BLaER1 (cell line): ENCODE results near the gene LAMTOR5.

Experiments
- H3K27ac ChIP-seq: shearing (Covaris generic); formaldehyde crosslinking; 2 replicates; pipeline ENCODE4 v1.8.1; 2022
- H3K27me3 ChIP-seq: shearing (Covaris generic); formaldehyde crosslinking; 2 replicates; pipeline ENCODE4 v1.8.1; 2022
- H3K36me3 ChIP-seq: shearing (Covaris generic); formaldehyde crosslinking; 2 replicates; pipeline ENCODE4 v1.8.1; 2022
- H3K4me1 ChIP-seq: shearing (Covaris generic); formaldehyde crosslinking; 2 replicates; pipeline ENCODE4 v1.8.1; 2022
- H3K4me2 ChIP-seq: shearing (Covaris generic); formaldehyde crosslinking; 2 replicates; pipeline ENCODE4 v1.8.1; 2022
- H3K4me3 ChIP-seq: shearing (Covaris generic); formaldehyde crosslinking; 2 replicates; pipeline ENCODE4 v1.8.1; 2022
- H3K9ac ChIP-seq: shearing (Covaris generic); formaldehyde crosslinking; 2 replicates; pipeline ENCODE4 v1.8.1; 2022
- H3K9me3 ChIP-seq: shearing (Covaris generic); formaldehyde crosslinking; 2 replicates; pipeline ENCODE4 v1.8.1; 2022
- H4K20me1 ChIP-seq: shearing (Covaris generic); formaldehyde crosslinking; 2 replicates; pipeline ENCODE4 v1.8.1; 2022
- Cebpa-rat ChIP-seq: shearing (Covaris generic); IDR thresholded peaks from 2 replicates; pipeline ENCODE4 v1.8.1; 2022

Gene LAMTOR5

GRCh38 chr1:110393286-110393685, 14.2 kb downstream of the LAMTOR5 start:
- Histone ChIP-seq H3K4me2 (no peak overlapping the region), H3K9ac (no peak overlapping the region), H4K20me1 (no peaks in the 10 kb centered on the region), H3K4me1 (0 out of 2 replicates have a peak, but pooled peaks cover 5% of the 10 kb centered on the region), H3K9me3 (peaks cover 16% of the 10 kb centered on the region), H3K27ac (no peak overlapping the region), H3K4me3 (no peak overlapping the region), H3K27me3 (no peaks in the 10 kb centered on the region), H3K36me3 (peaks cover 49% of the 10 kb centered on the region)
- TF ChIP-seq Cebpa-rat = no peak

DNA sequence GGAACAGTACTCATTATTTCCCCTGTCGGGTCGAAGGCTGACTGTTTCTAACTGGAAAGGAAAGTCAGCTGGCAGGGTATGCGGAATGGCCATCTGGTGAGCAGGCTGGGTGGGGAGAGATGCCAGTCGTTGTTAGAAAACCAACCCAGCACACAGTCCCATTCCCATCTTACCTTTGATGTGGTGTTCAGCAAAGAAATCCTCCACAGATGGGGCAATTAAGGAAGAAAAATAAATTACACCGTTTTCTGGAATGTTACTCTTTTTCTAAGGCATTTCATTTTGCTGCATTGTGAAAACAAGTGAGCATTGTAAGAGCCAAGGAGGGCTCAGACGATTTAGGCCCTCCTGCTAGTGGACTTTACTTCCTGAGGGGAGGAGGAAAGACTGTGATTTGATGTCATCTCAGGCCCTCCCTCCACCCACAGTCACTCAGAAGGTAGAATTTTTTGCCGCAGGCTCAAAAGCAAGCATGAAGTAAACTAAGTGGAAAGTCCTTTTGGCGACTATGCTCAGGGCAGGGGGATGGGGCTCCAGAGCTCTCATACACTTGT, 16.7 kb downstream of the LAMTOR5 start, which contains the start of gene SLC16A4:
Gene SLC16A4 (minus strand): TSS at position 335 of the 554 bp plus-strand sequence. CDS start 1,703 bp downstream, outside the sequence.
- no peak for TF ChIP-seq Cebpa-rat
- H3K4me1 ChIP-seq = 0 out of 2 replicates have a peak, but pooled peaks cover 5% of the 10 kb centered on the region
- peaks cover 4% of the 10 kb centered on the region; the same call in 1 of the 2 replicates for H3K9me3 ChIP-seq
- H3K36me3 ChIP-seq = peaks cover 32% of the 10 kb centered on the region
- no peak within 1 kb of the TSS for H3K9ac ChIP-seq
- H3K27ac ChIP-seq = no peak within 1 kb of the TSS
- H3K4me3 ChIP-seq = no peak within 1 kb of the TSS
- no peak within 1 kb of the TSS for H3K4me2 ChIP-seq
- no peaks in the 10 kb centered on the region for H4K20me1 ChIP-seq
- H3K27me3 ChIP-seq = no peaks in the 10 kb centered on the region

GRCh38 chr1:110390096-110390495, 17.4 kb downstream of the LAMTOR5 start:
- H3K36me3 ChIP-seq = peaks cover 25% of the 10 kb centered on the region
- H3K9me3 ChIP-seq = no peaks in the 10 kb centered on the region
- H3K4me3 ChIP-seq = no peak overlapping the region
- no peaks in the 10 kb centered on the region for H3K27me3 ChIP-seq
- no peak overlapping the region for H3K9ac ChIP-seq
- H4K20me1 ChIP-seq = no peaks in the 10 kb centered on the region
- peaks cover 9% of the 10 kb centered on the region for H3K4me1 ChIP-seq
- no peak overlapping the region for H3K4me2 ChIP-seq
- no peak for TF ChIP-seq Cebpa-rat
- no peak overlapping the region for H3K27ac ChIP-seq

- H4K20me1 ChIP-seq = no peaks in the 10 kb centered on the region
- no peak overlapping the region for H3K27ac ChIP-seq
- no peaks in the 10 kb centered on the region for H3K27me3 ChIP-seq
- H3K4me2 ChIP-seq = no peak overlapping the region
- no peak for TF ChIP-seq Cebpa-rat
- H3K36me3 ChIP-seq = peaks cover 8% of the 10 kb centered on the region; the same call in 1 of the 2 replicates
- no peak overlapping the region for H3K9ac ChIP-seq
- H3K4me3 ChIP-seq = no peak overlapping the region
- H3K4me1 ChIP-seq = peaks cover 35% of the 10 kb centered on the region
- H3K9me3 ChIP-seq = no peaks in the 10 kb centered on the region
These were observed 20.3 kb downstream of the LAMTOR5 start for GRCh38 chr1:110387048-110387754.

- H3K27ac ChIP-seq = no peak overlapping the region
- H3K4me1 ChIP-seq = peaks cover 29% of the 10 kb centered on the region
- H3K27me3 ChIP-seq = no peaks in the 10 kb centered on the region
- H3K36me3 ChIP-seq = peaks cover 15% of the 10 kb centered on the region; the same call in 1 of the 2 replicates
- H3K9ac ChIP-seq = no peak overlapping the region
- H3K4me3 ChIP-seq = no peak overlapping the region
- no peaks in the 10 kb centered on the region for H3K9me3 ChIP-seq
- H3K4me2 ChIP-seq = peak overlapping the region; percentile 69
- H4K20me1 ChIP-seq = no peaks in the 10 kb centered on the region
- no peak for TF ChIP-seq Cebpa-rat
These were observed 22.1 kb downstream of the LAMTOR5 start for GRCh38 chr1:110385369-110385768.

DNA sequence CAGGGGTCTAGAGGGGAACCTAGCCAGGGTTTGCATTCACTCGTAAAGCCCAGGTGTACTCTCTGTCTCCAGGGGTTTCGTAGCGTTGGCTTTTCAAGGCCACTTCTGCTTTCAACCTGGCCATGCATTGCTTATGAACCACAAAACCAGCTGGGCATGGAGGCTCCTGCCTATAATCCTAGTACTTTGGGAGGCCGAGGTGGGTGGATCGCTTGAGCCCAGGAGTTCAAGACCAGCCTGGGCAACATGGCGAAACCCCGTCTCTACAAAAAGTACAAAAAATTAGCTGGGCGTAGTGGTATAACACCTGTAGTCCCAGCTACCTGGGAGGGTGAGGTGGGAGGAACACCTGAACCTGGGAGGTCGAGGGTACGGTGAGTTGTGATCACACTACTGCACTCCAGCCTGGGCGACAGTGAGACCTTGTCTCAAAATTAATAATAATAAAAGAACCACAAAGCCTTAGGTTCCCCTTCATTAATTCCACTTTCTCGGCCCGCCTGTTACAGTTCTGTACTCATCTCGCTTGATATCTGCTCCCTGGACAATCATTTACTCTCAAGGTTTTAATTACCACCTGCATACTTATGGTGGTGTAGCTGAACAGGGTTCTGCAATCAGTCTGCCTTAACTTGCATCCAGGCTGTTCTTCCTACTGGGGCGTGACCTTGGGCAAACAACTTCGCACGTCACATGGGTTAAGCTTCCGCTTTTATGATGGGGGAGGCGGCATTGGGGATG, 22.7 kb downstream of the LAMTOR5 start:
- TF ChIP-seq Cebpa-rat = no peak
- Histone ChIP-seq H4K20me1 (no peaks in the 10 kb centered on the region), H3K27me3 (no peaks in the 10 kb centered on the region), H3K9me3 (no peaks in the 10 kb centered on the region), H3K4me3 (no peak overlapping the region), H3K36me3 (peaks cover 19% of the 10 kb centered on the region), H3K27ac (no peak overlapping the region), H3K9ac (no peak overlapping the region), H3K4me2 (peak overlapping the region; percentile 69), H3K4me1 (peaks cover 34% of the 10 kb centered on the region)

DNA sequence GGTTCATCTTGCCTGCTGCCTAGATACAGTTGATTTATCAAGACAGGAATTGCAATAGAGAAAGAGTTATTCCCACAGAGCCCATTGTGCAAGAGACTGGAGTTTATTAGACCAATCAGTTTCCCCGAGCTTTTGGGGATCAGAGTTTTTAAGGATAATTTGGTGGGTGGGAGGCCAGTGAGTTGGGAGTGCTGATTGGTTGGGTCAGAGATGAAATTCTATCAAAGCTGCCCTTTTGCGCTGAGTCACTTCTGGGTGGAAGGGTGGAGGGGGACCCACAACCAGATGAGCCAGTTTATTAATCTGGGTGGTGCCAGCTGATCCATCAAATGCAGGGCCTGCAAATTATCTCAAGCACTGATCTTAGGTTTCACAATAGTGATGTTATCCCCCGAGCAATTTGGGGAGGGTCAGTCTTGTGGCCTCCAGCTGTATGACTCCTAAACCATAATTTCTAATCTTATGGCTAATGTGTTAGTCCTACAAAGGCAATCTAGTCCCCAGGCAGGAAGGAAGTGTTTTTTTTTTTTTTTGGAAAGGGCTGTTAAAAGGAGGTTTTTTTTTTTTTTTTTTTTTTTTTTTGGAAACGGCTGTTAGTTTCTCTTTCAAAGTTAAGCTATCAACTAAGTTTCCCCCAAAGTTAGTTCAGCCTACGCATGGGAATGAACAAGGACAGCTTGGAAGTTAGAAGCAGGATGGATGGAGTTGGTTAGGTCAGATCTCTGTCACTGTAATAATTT, 24.1 kb downstream of the LAMTOR5 start:
- H3K4me3 ChIP-seq = no peak overlapping the region
- peaks cover 43% of the 10 kb centered on the region for H3K4me1 ChIP-seq
- no peaks in the 10 kb centered on the region for H4K20me1 ChIP-seq
- peaks cover 32% of the 10 kb centered on the region for H3K36me3 ChIP-seq
- H3K9me3 ChIP-seq = no peaks in the 10 kb centered on the region
- H3K9ac ChIP-seq = no peak overlapping the region
- no peak for TF ChIP-seq Cebpa-rat
- H3K27ac ChIP-seq = peak overlapping the region; percentile 43
- peak overlapping the region; percentile 69 for H3K4me2 ChIP-seq
- H3K27me3 ChIP-seq = no peaks in the 10 kb centered on the region

DNA sequence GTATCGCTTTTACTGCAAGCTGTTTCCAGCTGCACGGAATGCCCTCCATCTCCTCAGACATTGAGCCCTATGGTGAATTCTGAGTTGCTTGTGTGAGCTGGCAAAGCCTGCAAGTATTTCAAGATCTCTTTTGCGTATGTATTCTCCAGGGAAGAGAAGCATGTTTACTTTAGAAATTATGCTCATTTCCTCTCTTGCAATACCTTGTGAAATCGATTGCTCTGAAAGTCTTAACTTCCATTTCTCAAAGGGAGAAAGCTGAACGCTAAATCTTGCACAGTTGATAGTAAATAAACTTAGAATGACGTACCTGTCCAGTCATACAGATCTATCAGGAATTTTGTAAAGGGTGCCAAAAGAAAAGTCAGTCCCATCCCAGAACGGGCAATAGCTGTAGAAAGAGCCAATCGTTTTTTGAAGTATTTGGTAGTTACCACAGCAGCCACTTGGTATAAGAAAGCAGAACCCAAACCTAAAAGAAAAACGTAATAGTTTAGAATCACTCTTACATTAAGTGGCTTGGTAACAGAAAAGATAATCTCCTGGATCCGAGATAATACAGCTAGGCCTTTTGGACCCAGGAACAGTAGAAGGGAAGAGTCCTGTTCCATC, 26.7 kb downstream of the LAMTOR5 start:
- no peak for TF ChIP-seq Cebpa-rat
- no peak overlapping the region for H3K4me3 ChIP-seq
- H3K4me2 ChIP-seq = no peak overlapping the region
- H4K20me1 ChIP-seq = no peaks in the 10 kb centered on the region
- H3K9me3 ChIP-seq = no peaks in the 10 kb centered on the region
- H3K27me3 ChIP-seq = no peaks in the 10 kb centered on the region
- H3K9ac ChIP-seq = no peak overlapping the region
- H3K36me3 ChIP-seq = peaks cover 44% of the 10 kb centered on the region
- no peak overlapping the region for H3K27ac ChIP-seq
- peaks cover 55% of the 10 kb centered on the region for H3K4me1 ChIP-seq

DNA sequence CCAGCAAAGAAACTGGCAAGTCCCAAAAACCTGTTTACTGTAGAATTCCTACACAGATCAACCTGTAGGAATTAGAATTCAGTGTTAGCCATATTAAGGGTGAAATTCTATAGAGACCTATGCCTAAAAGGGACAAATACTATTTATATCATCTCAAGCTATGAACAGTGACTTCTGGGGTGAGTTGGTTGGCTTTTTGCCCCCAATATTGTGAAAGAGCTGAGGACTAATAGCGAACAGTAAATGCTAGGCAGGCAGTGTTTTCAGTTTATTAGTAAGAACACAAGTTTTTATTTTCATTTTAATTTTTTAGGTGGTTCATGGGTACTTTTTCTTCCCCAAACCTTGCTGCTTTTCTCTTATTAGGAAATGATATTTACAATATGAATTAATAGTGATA, 32.0 kb downstream of the LAMTOR5 start:
- no peak for TF ChIP-seq Cebpa-rat
- no peak overlapping the region for H3K4me2 ChIP-seq
- no peak overlapping the region for H3K9ac ChIP-seq
- peaks cover 26% of the 10 kb centered on the region for H3K4me1 ChIP-seq
- H3K27ac ChIP-seq = no peak overlapping the region
- H4K20me1 ChIP-seq = peaks cover 14% of the 10 kb centered on the region
- H3K4me3 ChIP-seq = no peak overlapping the region
- H3K36me3 ChIP-seq = peaks cover 87% of the 10 kb centered on the region
- H3K27me3 ChIP-seq = no peaks in the 10 kb centered on the region
- no peaks in the 10 kb centered on the region for H3K9me3 ChIP-seq
